Measurements from ENCODE around the gene EIF2S1.
"Not testable (repeated sequence)": the region's sequence is repeated elsewhere in the genome, so short reads cannot be mapped to it uniquely, and the experiment has no call there.

The EIF2S1 gene

GRCh38 chr14:67411370-67411769 is 51.2 kb downstream of the EIF2S1 start:
- no peak for DNase-seq (ENCODE audit: low spot score)

DNA sequence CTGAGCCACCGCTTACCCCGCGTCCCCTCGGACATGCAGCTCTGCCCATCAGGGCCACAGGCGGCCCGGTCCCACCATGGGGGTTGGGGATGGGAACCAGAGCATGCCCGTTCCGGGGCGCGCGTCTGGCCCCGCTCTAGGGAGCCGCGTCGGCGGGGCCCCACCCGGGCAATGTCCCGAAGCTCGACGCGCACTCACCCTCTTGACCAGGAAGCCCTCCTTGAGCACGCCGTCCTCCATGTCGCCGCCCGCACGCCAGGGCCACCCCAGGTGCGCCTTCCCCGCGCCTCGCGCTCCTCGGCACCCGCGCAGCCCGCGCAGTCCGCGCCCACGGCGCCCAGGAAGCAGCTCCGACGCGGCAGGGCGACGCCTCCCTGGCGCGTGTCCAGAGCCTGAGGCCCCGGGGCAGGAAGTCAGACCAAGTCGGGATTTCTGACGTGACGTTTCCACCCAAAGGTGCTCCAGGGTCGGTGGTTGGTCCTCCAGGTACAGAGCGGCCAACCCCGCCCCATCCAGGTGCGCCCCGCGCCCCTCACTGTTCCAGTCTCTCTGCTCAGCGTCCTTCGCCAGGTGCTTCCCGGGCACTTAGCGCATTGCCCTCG is 51.8 kb downstream of the EIF2S1 start, which contains the start of gene PLEK2:
Gene PLEK2 (minus strand): TSS at position 346 of the 602 bp plus-strand sequence. CDS start 106 bp downstream, at position 240.
- DNase-seq (ENCODE audit: low spot score): no peak

DNA sequence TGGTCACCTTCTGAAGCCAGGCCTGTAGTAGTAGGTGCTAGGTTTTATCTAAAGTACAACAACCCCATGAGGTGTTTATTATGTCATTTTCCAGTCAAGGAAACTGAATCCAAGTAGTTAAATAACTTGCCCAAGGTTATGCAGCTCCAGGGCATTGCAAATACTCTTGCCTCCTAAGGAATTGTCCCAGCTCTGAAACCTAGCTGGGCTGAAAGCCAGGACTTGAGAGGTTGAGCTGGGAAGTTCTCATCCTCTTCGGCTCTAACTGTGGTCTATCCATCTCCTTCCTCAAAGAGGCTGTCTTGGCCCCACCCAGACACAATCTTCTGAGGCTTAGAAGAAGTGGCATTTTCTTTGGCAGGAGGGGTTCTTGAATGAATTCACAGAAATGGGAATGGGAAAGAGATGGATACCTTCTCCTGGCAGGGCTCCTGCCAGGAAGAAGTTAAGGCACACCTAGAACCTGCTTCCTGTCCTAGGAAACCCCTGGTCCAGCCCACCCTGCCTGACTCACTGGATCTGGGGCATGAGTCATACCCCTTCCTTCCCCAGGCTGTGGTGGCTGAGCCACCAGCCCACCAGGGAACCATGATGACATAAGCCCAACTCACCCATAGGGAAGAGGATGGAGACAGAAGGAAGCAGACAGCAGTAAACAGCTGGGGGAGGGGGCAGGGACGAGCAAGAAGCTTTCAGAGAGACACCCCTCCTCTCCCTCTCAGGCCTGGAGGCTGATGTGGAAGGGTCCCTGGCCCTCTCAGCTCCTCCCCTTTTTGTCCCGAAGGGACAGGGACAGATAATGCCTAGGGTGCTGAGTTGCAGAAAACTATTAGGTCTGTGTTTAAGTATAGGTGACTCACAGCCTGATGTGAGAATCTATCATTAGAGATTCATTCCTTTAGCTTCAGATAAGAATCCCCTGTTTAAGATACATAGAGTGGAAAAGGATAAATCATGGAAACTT is 54.0 kb downstream of the EIF2S1 start:
- no peak for DNase-seq (ENCODE audit: low spot score)

DNA sequence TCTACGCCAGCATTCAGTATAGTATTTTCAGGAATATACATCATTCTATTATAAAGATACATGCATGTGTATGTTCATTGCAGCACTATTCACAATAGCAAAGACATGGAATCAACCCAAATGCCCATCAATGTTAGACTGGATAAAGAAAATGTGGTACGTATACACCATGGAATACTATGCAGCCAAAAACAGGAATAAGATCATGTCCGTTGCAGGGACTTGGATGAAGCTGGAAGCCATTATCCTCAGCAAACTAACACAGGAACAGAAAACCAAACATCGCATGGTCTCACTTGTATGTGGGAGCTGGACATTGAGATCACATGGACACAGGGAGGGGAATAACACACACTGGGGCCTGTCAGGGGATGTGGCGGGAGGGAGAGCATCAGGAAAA is 55.5 kb downstream of the EIF2S1 start:
- not testable (repeated sequence) for DNase-seq (ENCODE audit: low spot score)

GRCh38 chr14:67416085-67416484 is 56.0 kb downstream of the EIF2S1 start:
- DNase-seq (ENCODE audit: low spot score): no peak

GRCh38 chr14:67416810-67417209 is 56.7 kb downstream of the EIF2S1 start:
- DNase-seq (ENCODE audit: low spot score): no peak

- no peak for DNase-seq (ENCODE audit: low spot score)
Measured at GRCh38 chr14:67417633-67418032, 57.5 kb downstream of the EIF2S1 start.

DNA sequence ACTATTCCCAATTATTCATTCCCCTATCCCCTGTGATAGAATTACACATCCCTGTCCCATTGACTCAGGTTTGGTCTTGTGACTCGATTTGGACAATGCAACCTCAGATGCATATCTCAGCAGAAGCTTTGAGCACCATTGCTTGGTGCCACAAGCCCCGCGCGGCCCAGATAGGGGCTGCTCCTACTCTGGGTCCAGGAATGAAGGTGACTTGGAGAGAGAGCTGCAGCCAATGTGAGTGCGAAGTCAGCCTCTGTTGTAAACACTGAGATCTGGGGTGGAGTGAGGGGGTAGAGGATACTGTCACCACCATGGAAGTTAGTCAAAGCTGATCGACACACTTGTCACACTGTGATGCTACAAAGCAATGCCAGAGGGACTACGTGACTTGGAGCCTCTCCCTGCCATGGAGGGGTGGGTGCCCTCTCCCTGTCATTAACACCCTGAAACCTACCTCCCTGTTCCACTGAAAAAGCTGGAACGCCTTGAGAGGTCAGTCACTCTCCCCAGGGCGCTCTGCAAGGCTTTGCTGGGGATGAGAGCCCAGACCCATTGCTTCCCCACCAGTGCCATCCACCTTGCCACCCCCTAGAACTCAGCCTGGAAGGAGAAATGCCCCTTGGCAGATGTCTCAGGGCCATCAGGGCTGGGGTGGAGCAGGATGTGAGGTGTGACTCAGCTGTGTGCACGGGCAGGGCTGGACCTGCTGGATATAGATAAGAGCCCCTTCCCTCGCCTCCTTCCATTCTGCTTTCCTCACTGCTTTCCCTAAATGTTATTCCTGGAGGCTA is 58.5 kb downstream of the EIF2S1 start:
- DNase-seq (ENCODE audit: low spot score): no peak

- no peak for DNase-seq (ENCODE audit: low spot score)
Measured at GRCh38 chr14:67420102-67420739, 60.1 kb downstream of the EIF2S1 start.

- DNase-seq (ENCODE audit: low spot score): no peak
Measured at GRCh38 chr14:67421356-67422224, 61.5 kb downstream of the EIF2S1 start.

GRCh38 chr14:67423424-67423823 is 63.3 kb downstream of the EIF2S1 start:
- no peak for DNase-seq (ENCODE audit: low spot score)

DNA sequence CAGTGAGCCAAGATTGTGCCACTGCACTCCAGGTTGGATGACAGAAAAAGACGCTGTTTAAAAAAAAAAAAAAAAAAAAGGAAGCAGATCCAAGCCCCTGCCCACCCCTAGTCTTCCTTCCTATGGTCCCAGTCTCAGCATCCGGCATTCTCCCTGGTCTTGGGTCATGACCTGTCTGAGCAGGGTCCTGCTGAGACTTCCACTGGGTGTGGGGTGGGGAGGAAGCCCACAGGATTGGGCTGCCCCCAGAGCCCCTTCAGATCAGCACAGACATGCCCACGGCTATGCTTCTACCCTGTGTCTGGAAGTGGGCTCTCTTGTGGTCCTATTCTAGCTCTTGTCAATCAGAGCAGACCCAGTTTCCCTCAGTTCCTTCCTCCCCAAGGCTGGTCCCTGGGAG is 64.4 kb downstream of the EIF2S1 start:
- no peak for DNase-seq (ENCODE audit: low spot score)

DNA sequence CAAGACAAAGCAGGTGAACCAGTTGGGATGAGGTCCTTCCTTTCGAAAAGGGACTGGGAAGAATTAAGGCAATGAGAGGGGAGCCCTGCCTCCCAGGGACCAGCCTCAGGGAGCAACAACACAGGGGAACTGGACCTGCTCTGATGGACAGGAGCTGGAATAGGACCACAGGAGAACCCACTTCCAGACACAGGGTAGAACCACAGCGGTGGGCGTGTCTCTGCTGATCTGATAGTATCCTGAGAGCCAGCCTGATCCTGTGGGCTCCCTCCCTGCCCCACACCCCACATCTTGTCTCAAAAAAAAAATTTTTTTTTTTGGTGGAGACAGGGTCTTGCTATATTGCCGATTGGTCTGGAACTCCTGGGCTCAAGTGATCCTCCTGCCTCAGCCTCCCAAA is 65.5 kb downstream of the EIF2S1 start:
- no peak for DNase-seq (ENCODE audit: low spot score)

DNA sequence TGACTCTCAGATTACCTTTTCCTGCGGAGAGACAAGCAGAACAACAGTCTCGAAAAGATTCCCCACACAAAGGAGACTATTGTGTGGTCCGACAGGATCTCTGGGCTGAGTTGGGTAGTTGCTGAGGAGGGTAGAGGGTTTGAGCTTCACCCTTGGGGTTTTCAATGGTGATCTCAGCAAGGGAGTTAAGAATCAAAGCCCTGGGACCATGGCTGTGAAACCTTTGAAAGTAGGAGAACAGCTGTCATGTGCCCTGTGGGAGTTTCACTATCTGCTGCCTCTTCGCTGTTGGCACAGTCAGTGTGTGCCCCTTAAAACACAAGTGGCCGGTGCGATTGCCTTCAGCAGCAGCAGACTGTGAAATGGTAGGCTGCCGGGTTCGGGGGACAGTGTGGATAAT is 66.0 kb downstream of the EIF2S1 start:
- no peak for DNase-seq (ENCODE audit: low spot score)

GRCh38 chr14:67426983-67427606 is 67.0 kb downstream of the EIF2S1 start:
- peak; percentile 94 for DNase-seq (ENCODE audit: low spot score)

- DNase-seq (ENCODE audit: low spot score): no peak
Measured at GRCh38 chr14:67428501-67429031, 68.4 kb downstream of the EIF2S1 start.

DNA sequence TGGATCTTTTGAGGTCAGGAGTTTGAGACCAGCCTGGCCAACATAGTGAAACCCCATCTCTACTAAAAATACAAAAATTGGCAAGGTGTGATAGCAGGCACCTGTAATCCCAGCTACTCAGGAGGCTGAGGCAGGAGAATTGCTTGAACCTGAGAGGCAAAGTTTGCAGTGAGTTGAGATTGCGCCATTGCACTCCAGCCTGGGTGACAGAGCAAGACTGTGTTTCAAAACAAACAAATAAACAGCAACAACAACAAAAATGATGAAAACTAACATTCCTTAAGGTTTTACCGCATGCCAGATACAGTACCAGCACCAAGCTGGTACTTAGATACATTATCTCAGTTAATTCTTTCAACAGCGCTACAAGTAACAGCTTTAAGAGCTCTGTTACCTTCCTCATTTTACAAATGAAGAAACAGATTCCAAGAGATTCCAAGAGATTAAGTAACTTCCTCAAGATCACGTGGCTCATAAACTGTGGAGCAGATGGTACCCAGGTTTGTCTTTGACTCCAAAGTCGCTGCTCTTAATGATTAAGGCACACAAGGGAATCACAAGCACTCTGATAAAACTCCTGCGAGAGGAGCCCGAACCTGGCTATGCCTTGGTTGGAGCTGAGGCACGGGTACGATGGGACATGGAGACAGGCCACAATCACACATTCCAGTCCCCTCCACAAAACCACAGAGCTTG is 69.5 kb downstream of the EIF2S1 start:
- no peak for DNase-seq (ENCODE audit: low spot score)

- no peak for DNase-seq (ENCODE audit: low spot score)
Measured at GRCh38 chr14:67432050-67432564, 72.0 kb downstream of the EIF2S1 start.

DNA sequence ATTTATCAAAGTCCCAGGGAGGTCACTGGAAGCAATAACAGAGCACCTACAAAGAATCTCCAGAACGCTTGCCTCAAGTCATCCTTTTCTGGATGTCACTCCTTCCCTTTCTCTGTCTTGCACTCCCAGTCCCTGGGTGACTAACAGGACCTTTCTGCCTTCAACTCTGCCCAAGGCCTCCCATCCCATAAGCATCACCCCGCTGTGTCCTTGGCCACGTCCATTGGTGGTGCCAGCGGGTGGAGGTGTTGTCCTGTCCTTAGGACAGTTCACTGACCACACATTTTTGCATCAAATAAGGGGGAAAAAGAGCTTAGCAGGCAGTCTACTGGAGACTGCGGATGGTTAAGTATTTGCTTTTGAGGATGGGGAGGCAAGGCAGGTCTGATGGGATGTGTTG is 75.5 kb downstream of the EIF2S1 start:
- no peak for DNase-seq (ENCODE audit: low spot score)

Data from cerebellar cortex (tissue), 1 donor.